Islet precursor cell (in vitro differentiated cells): ENCODE data around the gene GEMIN2.
"Not testable (repeated sequence)": the region's sequence is repeated elsewhere in the genome, so short reads cannot be mapped to it uniquely, and the experiment has no call there.

Source experiments
- DNase-seq: peaks from one replicate; pipeline ENCODE4 v3.0.0-alpha.2; 2018

The GEMIN2 gene

GRCh38 chr14:39113685-39114072, 444 bp upstream of the GEMIN2 start:
- no peak for DNase-seq

DNA sequence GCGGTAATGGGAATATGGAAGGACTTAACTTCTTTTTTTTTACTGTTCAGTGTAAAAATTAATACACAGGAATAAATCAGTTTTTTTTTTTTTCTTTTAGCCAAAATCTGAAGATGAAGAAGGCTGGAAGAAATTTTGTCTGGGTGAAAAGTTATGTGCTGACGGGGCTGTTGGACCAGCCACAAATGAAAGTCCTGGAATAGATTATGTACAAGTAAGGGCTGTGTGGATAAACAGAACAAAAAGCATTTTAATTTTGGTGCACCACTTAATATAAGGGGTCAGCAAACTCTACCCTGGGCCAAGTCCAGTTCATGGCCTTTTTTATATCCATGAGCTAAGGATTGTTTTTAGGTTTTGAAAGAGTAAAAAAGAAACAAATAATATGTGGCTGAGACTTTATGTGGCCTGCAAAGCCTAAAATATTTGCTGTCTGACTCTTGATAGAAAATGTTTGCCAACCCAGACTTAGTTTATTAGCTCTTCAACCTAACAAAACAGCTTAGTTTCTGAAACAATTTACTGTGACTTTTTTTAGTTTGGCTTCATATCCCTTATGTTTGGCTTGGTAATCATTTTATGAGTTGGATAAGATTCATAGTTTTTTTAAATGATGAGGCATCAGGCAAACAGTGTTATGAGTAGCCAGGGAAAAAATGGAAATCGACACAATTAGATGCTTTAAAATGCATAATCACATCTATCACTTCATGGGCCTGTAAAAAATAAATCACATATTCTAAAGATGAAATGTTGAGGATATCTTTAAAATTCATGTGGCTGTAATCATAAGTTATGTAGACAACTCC, 8.4 kb downstream of the GEMIN2 start:
- DNase-seq = no peak

GRCh38 chr14:39137835-39138234, 23.7 kb downstream of the GEMIN2 start:
- DNase-seq = not testable (repeated sequence)

DNA sequence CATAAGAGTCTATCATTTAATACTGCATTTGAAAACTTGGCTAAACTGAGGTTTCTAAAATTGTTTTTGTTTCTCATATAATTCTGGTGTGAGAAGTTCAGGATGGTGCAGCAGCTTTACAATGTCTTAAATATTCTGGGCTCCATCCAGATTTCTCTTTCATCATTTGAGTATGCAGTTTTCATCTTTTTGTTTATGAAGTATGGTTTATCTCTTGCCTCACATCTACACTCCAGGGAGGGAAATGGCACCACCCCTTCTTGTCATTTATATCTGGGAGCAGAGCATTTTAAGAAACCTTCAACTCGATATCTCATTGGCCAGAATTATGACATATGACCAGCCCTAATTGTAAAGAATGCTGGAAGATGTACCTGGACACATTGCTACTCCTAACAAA, 24.3 kb downstream of the GEMIN2 start:
- no peak for DNase-seq

GRCh38 chr14:39140170-39140569, 26.0 kb downstream of the GEMIN2 start:
- no peak for DNase-seq

DNA sequence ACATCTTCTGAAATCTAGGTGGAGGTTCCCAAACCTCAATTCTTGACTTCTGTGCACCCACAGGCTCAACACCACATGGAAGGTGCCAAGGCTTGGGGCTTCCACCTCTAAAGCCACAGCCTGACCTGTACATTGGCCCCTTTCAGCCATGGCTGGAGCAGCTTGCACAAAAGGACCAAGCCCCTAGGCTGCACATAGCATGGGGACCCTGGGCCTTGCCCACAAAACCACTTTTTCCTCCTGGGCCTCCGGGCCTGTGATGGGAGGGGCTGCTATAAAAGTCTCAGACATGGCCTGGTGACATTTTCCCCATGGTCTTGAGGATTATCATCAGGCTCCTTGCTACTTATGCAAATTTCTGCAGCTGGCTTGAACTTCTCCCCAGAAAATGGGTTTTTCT, 27.5 kb downstream of the GEMIN2 start:
- DNase-seq = not testable (repeated sequence)

- not testable (repeated sequence) for DNase-seq
Observed at GRCh38 chr14:39143226-39143625, 29.1 kb downstream of the GEMIN2 start.

- DNase-seq = no peak
Observed at GRCh38 chr14:39145266-39145966, 31.3 kb downstream of the GEMIN2 start.

- DNase-seq = no peak
Observed at GRCh38 chr14:39154594-39155189, 40.6 kb downstream of the GEMIN2 start.

- no peak for DNase-seq
Observed at GRCh38 chr14:39157491-39157890, 43.4 kb downstream of the GEMIN2 start.

DNA sequence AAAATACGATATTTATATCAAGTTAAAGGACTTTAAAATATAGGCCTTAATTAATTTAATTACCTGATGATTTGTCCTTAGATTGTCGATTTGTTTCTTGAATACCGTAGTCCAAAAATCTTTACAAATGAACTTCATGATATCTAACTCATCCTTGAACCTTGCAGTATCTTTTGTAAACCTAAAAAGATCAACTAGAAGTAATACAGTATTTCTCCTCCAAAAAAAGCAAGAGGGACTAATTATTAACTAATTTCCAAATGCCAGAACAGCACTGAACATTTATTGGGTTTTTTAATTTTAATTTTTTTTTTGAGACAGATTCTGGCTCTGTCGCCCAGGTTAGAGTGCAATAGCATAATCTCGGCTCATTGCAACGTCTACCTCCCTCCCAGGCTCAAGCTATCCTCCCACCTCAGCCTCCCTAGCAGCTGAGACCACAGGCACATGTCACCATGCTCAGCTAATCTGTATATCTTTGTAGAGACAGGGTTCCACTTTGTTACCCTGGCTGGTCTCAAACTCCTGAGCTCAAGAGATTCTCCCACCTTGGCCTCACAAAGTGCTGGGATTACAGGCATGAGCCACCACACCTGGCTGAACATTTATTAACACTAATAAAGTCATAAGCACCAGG, 44.2 kb downstream of the GEMIN2 start:
- no peak for DNase-seq

GRCh38 chr14:39160494-39160893, 46.4 kb downstream of the GEMIN2 start:
- no peak for DNase-seq

GRCh38 chr14:39167797-39168320, 53.7 kb downstream of the GEMIN2 start:
- not testable (repeated sequence) for DNase-seq

- DNase-seq = no peak
Observed at GRCh38 chr14:39168591-39168990, 54.5 kb downstream of the GEMIN2 start.

- DNase-seq = no peak
Observed at GRCh38 chr14:39169541-39169900, 55.4 kb downstream of the GEMIN2 start.

DNA sequence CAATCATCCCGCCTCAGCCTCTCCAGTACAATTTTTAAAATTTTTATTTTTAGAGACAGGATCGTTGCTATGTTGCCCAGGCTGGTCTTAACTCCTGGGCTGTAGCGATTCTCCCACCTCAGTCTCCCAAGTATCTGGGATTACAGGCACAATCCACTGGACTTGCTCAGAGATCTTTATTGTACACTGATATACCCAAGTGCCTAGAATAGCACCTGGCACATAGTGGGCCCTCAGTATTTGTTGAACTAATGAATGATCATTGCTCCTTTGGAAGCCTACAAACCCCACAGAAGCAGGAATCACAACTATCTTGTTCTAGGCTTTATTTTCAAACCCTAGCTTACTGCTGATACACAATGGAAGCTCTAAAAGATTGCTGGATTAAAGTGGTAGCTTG, 59.1 kb downstream of the GEMIN2 start:
- no peak for DNase-seq

- peak; percentile 100 for DNase-seq
Observed at GRCh38 chr14:39174560-39175444, 60.7 kb downstream of the GEMIN2 start, which contains the start of gene PNN. PNN (plus strand) TSS chr14:39175254; CDS start chr14:39175280, 26 bp downstream.

DNA sequence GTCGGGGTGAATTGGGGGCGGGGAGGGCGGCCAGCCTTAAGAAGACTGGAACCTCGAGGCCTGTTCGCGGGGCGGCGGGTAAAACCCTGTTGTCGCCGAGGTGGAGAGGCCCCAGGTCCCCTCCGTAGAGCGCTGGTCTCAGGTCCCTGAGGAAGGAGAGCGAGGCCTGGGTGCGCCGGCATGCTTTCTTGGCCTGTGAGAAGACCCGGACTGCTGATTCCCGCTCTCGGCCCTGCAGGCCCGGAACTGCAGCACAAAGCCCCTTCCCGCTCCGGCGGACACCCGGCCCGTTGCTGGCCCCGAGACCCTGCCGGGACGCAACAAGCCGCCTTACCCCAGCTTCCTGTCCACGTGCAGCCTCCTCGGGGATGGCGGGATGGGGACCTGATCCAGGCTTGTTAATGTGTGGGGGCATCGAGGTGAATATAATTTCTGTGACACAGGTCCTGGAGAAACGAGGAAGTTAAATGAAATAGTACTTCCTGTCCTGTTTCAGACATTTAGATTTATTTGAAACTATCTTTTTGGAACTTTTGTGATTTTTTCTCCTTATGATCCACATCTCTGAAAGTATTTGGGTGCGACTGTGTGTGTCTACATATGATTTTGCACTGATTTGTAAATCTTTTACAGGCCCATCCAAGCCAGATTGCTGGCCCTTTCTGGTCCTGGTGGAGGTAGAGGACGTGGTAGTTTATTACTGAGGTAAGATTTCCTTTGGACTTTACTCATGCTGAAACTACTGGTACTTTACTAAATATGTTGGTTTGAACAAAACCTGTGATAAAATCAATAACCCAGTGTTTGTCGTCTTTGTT, 61.5 kb downstream of the GEMIN2 start:
- peak; percentile 73 for DNase-seq

- DNase-seq = no peak
Observed at GRCh38 chr14:39176263-39177167, 62.4 kb downstream of the GEMIN2 start.

GRCh38 chr14:39177168-39177545, 63.0 kb downstream of the GEMIN2 start:
- no peak for DNase-seq
